ENCODE measurements around the gene RXRA.
"Not testable (repeated sequence)": the region's sequence is repeated elsewhere in the genome, so short reads cannot be mapped to it uniquely, and the experiment has no call there.

GRCh38 chr9:134306042-134306441, 20.2 kb upstream of the RXRA start:
- not testable (repeated sequence) for TF ChIP-seq CTCF (IDR thresholded peaks at IDR 0.05; ENCODE audit: insufficient read depth, low read depth, low read length); EZH2 (IDR thresholded peaks at IDR 0.05; ENCODE audit: insufficient read depth, low read length)

Data from astrocyte (in vitro differentiated cells and primary cell).